ENCODE data around the gene MAPKBP1.

Gene MAPKBP1

GRCh38 chr15:41854443-41854842 is 80.2 kb downstream of the MAPKBP1 start:
- Histone ChIP-seq H3K27ac (ENCODE audit: low read length) (no peak overlapping the region), H3K4me3 (ENCODE audit: low read length) (no peak overlapping the region), H3K27me3 (ENCODE audit: control insufficient read depth, insufficient read depth, low read length) (no peaks in the 10 kb centered on the region), H3K9ac (ENCODE audit: low read length) (no peak overlapping the region), H3K4me1 (ENCODE audit: control insufficient read depth, low read depth, low read length) (peaks cover 6% of the 10 kb centered on the region), H3K36me3 (ENCODE audit: control insufficient read depth, low read depth, low read length) (no peaks in the 10 kb centered on the region), H3K9me3 (ENCODE audit: control insufficient read depth, low read depth, low read length) (no peaks in the 10 kb centered on the region)

GRCh38 chr15:41855261-41855961 is 81.1 kb downstream of the MAPKBP1 start:
- H3K4me1 ChIP-seq (ENCODE audit: control insufficient read depth, low read depth, low read length), result peaks cover 6% of the 10 kb centered on the region

GRCh38 chr15:41856262-41856661 is 82.0 kb downstream of the MAPKBP1 start:
- no peak overlapping the region for H3K4me3 ChIP-seq (ENCODE audit: low read length)
- no peaks in the 10 kb centered on the region for H3K27me3 ChIP-seq (ENCODE audit: control insufficient read depth, insufficient read depth, low read length)
- H3K36me3 ChIP-seq (ENCODE audit: control insufficient read depth, low read depth, low read length), result no peaks in the 10 kb centered on the region
- H3K9ac ChIP-seq (ENCODE audit: low read length), result no peak overlapping the region
- no peaks in the 10 kb centered on the region for H3K9me3 ChIP-seq (ENCODE audit: control insufficient read depth, low read depth, low read length)
- peaks cover 6% of the 10 kb centered on the region for H3K4me1 ChIP-seq (ENCODE audit: control insufficient read depth, low read depth, low read length)
- no peak overlapping the region for H3K27ac ChIP-seq (ENCODE audit: low read length)

More at GRCh38 chr15:41855261-41855961, 81.1 kb downstream of the MAPKBP1 start:
- Histone ChIP-seq H3K27ac (ENCODE audit: low read length) (no peak overlapping the region), H3K9me3 (ENCODE audit: control insufficient read depth, low read depth, low read length) (no peaks in the 10 kb centered on the region), H3K27me3 (ENCODE audit: control insufficient read depth, insufficient read depth, low read length) (no peaks in the 10 kb centered on the region), H3K9ac (ENCODE audit: low read length) (no peak overlapping the region), H3K4me3 (ENCODE audit: low read length) (no peak overlapping the region), H3K36me3 (ENCODE audit: control insufficient read depth, low read depth, low read length) (no peaks in the 10 kb centered on the region)

- no peaks in the 10 kb centered on the region for H3K27me3 ChIP-seq (ENCODE audit: control insufficient read depth, insufficient read depth, low read length)
- H3K9me3 ChIP-seq (ENCODE audit: control insufficient read depth, low read depth, low read length), result no peaks in the 10 kb centered on the region
- no peaks in the 10 kb centered on the region for H3K36me3 ChIP-seq (ENCODE audit: control insufficient read depth, low read depth, low read length)
- peaks cover 6% of the 10 kb centered on the region for H3K4me1 ChIP-seq (ENCODE audit: control insufficient read depth, low read depth, low read length)
- no peak overlapping the region for H3K9ac ChIP-seq (ENCODE audit: low read length)
- no peak overlapping the region for H3K4me3 ChIP-seq (ENCODE audit: low read length)
- H3K27ac ChIP-seq (ENCODE audit: low read length), result no peak overlapping the region
These were observed 82.4 kb downstream of the MAPKBP1 start for GRCh38 chr15:41856716-41857115.

- Histone ChIP-seq H3K9me3 (ENCODE audit: control insufficient read depth, low read depth, low read length) (no peaks in the 10 kb centered on the region), H3K4me1 (ENCODE audit: control insufficient read depth, low read depth, low read length) (peaks cover 6% of the 10 kb centered on the region), H3K27me3 (ENCODE audit: control insufficient read depth, insufficient read depth, low read length) (no peaks in the 10 kb centered on the region), H3K36me3 (ENCODE audit: control insufficient read depth, low read depth, low read length) (no peaks in the 10 kb centered on the region), H3K9ac (ENCODE audit: low read length) (no peak overlapping the region), H3K27ac (ENCODE audit: low read length) (no peak overlapping the region), H3K4me3 (ENCODE audit: low read length) (no peak overlapping the region)
These were observed 83.0 kb downstream of the MAPKBP1 start for GRCh38 chr15:41857316-41857715.

GRCh38 chr15:41858756-41859155 is 84.5 kb downstream of the MAPKBP1 start:
- Histone ChIP-seq H3K9ac (ENCODE audit: low read length) (no peak overlapping the region), H3K36me3 (ENCODE audit: control insufficient read depth, low read depth, low read length) (no peaks in the 10 kb centered on the region), H3K9me3 (ENCODE audit: control insufficient read depth, low read depth, low read length) (no peaks in the 10 kb centered on the region), H3K27ac (ENCODE audit: low read length) (no peak overlapping the region), H3K4me3 (ENCODE audit: low read length) (no peak overlapping the region), H3K4me1 (ENCODE audit: control insufficient read depth, low read depth, low read length) (peaks cover 13% of the 10 kb centered on the region), H3K27me3 (ENCODE audit: control insufficient read depth, insufficient read depth, low read length) (no peaks in the 10 kb centered on the region)

GRCh38 chr15:41860049-41860828 is 86.0 kb downstream of the MAPKBP1 start:
- H3K9ac ChIP-seq (ENCODE audit: low read length), result no peak overlapping the region
- H3K9me3 ChIP-seq (ENCODE audit: control insufficient read depth, low read depth, low read length), result no peaks in the 10 kb centered on the region
- H3K4me1 ChIP-seq (ENCODE audit: control insufficient read depth, low read depth, low read length), result peaks cover 13% of the 10 kb centered on the region
- H3K36me3 ChIP-seq (ENCODE audit: control insufficient read depth, low read depth, low read length), result no peaks in the 10 kb centered on the region
- no peaks in the 10 kb centered on the region for H3K27me3 ChIP-seq (ENCODE audit: control insufficient read depth, insufficient read depth, low read length)
- H3K4me3 ChIP-seq (ENCODE audit: low read length), result no peak overlapping the region
- no peak overlapping the region for H3K27ac ChIP-seq (ENCODE audit: low read length)

GRCh38 chr15:41861736-41862356 is 87.6 kb downstream of the MAPKBP1 start:
- H3K9me3 ChIP-seq (ENCODE audit: control insufficient read depth, low read depth, low read length), result no peaks in the 10 kb centered on the region
- H3K27me3 ChIP-seq (ENCODE audit: control insufficient read depth, insufficient read depth, low read length), result no peaks in the 10 kb centered on the region
- peaks cover 7% of the 10 kb centered on the region for H3K4me1 ChIP-seq (ENCODE audit: control insufficient read depth, low read depth, low read length)
- H3K27ac ChIP-seq (ENCODE audit: low read length), result no peak overlapping the region
- no peaks in the 10 kb centered on the region for H3K36me3 ChIP-seq (ENCODE audit: control insufficient read depth, low read depth, low read length)
- H3K9ac ChIP-seq (ENCODE audit: low read length), result no peak overlapping the region
- H3K4me3 ChIP-seq (ENCODE audit: low read length), result no peak overlapping the region

GRCh38 chr15:41862515-41863116 is 88.3 kb downstream of the MAPKBP1 start:
- no peaks in the 10 kb centered on the region for H3K36me3 ChIP-seq (ENCODE audit: control insufficient read depth, low read depth, low read length)
- H3K9me3 ChIP-seq (ENCODE audit: control insufficient read depth, low read depth, low read length), result no peaks in the 10 kb centered on the region
- no peak overlapping the region for H3K9ac ChIP-seq (ENCODE audit: low read length)
- H3K27me3 ChIP-seq (ENCODE audit: control insufficient read depth, insufficient read depth, low read length), result no peaks in the 10 kb centered on the region
- H3K27ac ChIP-seq (ENCODE audit: low read length), result no peak overlapping the region
- H3K4me3 ChIP-seq (ENCODE audit: low read length), result no peak overlapping the region
- H3K4me1 ChIP-seq (ENCODE audit: control insufficient read depth, low read depth, low read length), result peaks cover 7% of the 10 kb centered on the region

- Histone ChIP-seq H3K9ac (ENCODE audit: low read length) (no peak overlapping the region), H3K9me3 (ENCODE audit: control insufficient read depth, low read depth, low read length) (no peaks in the 10 kb centered on the region), H3K4me3 (ENCODE audit: low read length) (no peak overlapping the region), H3K4me1 (ENCODE audit: control insufficient read depth, low read depth, low read length) (peaks cover 7% of the 10 kb centered on the region), H3K36me3 (ENCODE audit: control insufficient read depth, low read depth, low read length) (no peaks in the 10 kb centered on the region), H3K27ac (ENCODE audit: low read length) (no peak overlapping the region), H3K27me3 (ENCODE audit: control insufficient read depth, insufficient read depth, low read length) (no peaks in the 10 kb centered on the region)
These were observed 91.3 kb downstream of the MAPKBP1 start for GRCh38 chr15:41865490-41866055.

- peaks cover 7% of the 10 kb centered on the region for H3K4me1 ChIP-seq (ENCODE audit: control insufficient read depth, low read depth, low read length)
- no peak overlapping the region for H3K27ac ChIP-seq (ENCODE audit: low read length)
- no peaks in the 10 kb centered on the region for H3K36me3 ChIP-seq (ENCODE audit: control insufficient read depth, low read depth, low read length)
- H3K9ac ChIP-seq (ENCODE audit: low read length), result no peak overlapping the region
- H3K9me3 ChIP-seq (ENCODE audit: control insufficient read depth, low read depth, low read length), result no peaks in the 10 kb centered on the region
- H3K27me3 ChIP-seq (ENCODE audit: control insufficient read depth, insufficient read depth, low read length), result no peaks in the 10 kb centered on the region
- no peak overlapping the region for H3K4me3 ChIP-seq (ENCODE audit: low read length)
These were observed 92.0 kb downstream of the MAPKBP1 start for GRCh38 chr15:41866263-41866703.
